Right ventricle myocardium inferior (tissue), 1 donor: ENCODE data around the gene PPP2R3B. TPM values are rescaled to one million over a fixed set of nuclear protein-coding genes. Genes with fewer than 3 reads are reported as not detected.
"Not testable (repeated sequence)": the region's sequence is repeated elsewhere in the genome, so short reads cannot be mapped to it uniquely, and the experiment has no call there.

ENCODE experiments used
- ATAC-seq: fragments of 200-7000 bp; cut with Tn5 transposase; one replicate; pipeline ENCODE4 v1.9.1; 2020; ENCODE audit warnings: mild to moderate bottlenecking, moderate library complexity
- DNase-seq: peaks from one replicate; pipeline ENCODE4 v3.0.0; 2021; ENCODE audit errors: missing footprints
- intact Hi-C: fragments of 100-400 bp; cut with DNase I; formaldehyde crosslinking; loops from one replicate; pipeline ENCODE4 v1.11.0; 2022
- total RNA-seq: library from RNA; stranded (reverse); fragmentation: NEBNext Ultra II Directional; extraction: Animal tissue kit (Norgen Biotek cat#: 25700); gene quantifications from one replicate; pipeline ENCODE4 v1.2.1, GENCODE V29; 2021
- donor health status: DM: no; HTN: yes; CAD: no; lungs with severe emphysema.

PPP2R3B gene
- total RNA-seq, 1 donor from 2014 or later = 164 TPM

- no peak for ATAC-seq
- intact Hi-C loops = loop anchor here (2.0 to 5.0 kb wide), 3 partner anchors 51 to 95 kb away; partner anchors contain the start of gene PPP2R3B
- DNase-seq = no peak
These were observed 69.2 kb downstream of the PPP2R3B start for GRCh38 chrX:317424-318067.

GRCh38 chrX:316351-317325 lies 70.1 kb downstream of the PPP2R3B start:
- intact Hi-C loops = loop anchor here (5.0 kb wide), 2 partner anchors 71 to 96 kb away; partner anchors contain the start of gene PPP2R3B
- peak; percentile 52 for DNase-seq

DNA sequence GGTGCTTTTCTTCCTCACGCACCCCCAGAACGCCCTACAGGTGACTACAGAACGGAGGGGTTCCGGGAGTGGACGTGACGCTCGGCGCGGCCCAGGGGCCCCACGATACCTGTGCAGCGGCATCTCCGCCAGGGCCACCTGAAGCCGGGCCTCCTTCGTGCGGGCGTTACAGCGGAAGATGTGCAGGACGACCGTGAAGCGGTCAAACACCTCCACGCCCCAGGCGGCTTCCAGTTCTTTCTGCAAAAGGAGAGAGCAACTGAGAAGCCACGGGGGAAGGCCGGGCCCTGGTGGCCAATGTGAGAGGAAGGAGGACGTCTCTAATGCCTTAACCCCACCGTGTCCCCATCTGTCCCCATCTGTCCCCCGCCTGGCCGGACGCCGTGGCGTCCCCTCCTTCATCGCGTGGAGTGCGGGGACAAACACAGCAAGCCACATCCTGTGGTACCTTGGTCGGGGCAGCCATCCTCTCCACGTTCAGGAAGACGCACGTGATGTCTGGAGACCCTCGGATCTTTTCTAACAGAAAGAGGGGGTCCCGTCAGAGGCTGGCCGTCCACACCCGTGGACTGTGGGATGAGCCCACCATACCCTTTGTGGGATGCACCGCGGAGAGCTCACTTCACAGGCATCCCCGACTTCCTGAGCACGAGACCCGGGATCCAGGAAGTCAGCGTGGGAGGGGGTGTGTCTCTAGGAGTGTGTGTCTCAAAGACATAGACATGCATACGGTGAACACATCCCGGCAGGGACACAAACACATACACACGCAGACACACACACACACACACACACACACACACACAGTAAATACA lies 71.7 kb downstream of the PPP2R3B start:
- peak; percentile 59 for DNase-seq
- ATAC-seq = no peak
- intact Hi-C loops = loop anchor here (5.0 kb wide), 2 partner anchors 72 to 97 kb away; partner anchors contain the start of gene PPP2R3B

More at GRCh38 chrX:316351-317325, 70.1 kb downstream of the PPP2R3B start:
- ATAC-seq = no peak

DNA sequence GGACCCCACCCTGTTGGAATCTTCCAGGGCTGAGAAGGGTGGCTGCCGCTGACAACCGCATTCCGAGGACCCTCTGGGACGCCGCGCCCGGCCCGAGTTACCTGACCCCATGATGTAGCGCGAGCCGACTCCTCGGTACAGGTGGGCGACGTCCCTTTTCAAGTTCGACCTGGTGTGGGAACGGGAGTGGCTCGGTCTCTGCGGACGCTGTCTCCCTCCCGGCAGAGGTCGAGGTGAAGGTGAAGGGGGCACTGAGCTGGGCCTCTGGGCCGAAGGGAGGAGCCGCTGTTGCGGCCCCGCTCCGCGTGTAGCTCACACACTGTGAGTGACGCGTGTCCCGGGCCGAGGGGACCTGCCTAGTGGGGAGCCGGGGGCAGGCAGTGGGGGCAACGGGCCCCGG lies 72.7 kb downstream of the PPP2R3B start:
- intact Hi-C loops = no loop called here
- ATAC-seq = no peak
- DNase-seq = peak; percentile 59

- peak; percentile 32 for DNase-seq
- intact Hi-C loops = no loop called here
These were observed 73.2 kb downstream of the PPP2R3B start for GRCh38 chrX:313546-313945.

DNA sequence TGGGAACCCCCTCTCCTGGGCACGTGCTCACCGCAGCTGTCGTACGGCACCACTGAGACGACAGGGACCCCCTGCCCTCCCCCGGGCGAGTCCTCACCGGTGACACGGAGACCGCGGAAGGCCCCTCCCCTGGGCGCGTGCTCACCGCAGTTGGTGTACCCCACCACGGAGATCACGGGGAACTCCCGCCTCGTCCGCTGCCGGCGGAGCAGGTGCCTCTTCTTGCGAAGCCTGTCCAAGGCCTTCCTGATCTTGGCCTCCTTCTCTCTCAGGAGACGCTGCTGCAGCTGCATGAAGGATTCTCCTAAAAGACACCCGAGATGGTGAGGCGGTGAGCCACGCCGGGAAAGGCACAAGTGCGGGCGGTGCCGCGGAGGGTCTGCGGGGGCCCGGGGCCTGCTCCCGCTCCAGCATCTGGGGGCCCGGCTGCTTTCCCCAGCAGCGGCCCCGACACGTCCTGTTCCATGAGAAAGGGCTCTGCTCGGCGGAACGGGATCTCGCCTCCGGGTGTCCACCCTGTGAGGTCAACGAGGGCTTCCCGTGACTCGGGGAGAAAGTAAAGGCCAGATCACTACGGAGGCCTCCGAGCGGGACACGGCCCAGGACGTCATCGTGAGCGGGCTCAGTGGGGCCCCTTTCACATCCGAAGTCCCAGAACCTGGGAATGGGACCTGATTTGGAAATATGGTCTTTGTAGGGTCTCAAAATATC lies 73.9 kb downstream of the PPP2R3B start:
- intact Hi-C loops = no loop called here
- ATAC-seq = no peak
- peak; percentile 61 for DNase-seq

More at GRCh38 chrX:313546-313945, 73.2 kb downstream of the PPP2R3B start:
- ATAC-seq = no peak

DNA sequence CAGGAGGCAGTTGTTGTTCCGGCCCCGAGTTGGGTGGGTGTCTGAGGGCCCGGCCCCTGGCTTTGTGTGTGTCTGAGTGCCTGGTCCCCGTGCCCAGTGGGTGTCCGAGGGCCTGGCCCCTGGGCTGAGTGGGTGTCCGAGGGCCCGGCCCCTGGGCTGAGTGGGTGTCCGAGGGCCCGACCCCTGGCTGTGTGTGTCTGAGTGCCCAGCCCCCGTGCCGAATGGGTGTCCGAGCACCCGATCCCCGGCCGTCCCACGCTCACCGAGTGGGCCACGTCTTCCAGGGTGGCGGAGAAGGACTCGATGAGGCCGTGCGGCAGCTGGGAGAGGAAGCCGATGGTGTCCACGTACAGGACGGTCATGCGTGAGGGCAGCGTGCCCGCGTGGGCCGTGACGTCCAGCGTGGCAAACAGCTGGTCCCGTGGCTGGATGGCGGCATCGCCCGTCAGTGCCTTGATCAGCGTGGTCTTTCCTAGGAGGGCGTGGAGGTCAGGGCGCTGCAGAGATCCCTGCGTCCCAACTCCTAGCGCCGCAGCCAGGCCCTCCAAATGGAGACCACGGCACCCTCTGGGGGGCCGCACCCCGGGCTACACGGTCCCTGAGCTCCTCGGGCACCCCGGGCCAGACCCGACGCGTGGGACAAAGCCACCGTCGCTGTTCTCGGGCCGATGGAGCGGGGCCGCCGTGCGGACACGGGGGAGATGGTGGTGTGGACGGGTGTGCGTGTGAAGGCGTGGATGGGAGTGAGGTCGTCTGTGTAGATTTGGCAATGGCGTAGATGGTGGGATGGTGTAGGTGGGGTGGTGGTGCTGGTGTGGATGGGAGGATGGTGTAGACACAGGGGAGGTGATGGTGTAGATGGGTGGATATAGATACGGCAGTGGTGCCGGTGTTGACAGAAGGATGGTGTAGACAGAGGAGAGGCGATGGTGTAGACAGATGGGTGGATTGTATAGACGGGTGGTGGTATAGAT lies 75.3 kb downstream of the PPP2R3B start:
- ATAC-seq = no peak
- DNase-seq = peak; percentile 5
- intact Hi-C loops = no loop called here

DNA sequence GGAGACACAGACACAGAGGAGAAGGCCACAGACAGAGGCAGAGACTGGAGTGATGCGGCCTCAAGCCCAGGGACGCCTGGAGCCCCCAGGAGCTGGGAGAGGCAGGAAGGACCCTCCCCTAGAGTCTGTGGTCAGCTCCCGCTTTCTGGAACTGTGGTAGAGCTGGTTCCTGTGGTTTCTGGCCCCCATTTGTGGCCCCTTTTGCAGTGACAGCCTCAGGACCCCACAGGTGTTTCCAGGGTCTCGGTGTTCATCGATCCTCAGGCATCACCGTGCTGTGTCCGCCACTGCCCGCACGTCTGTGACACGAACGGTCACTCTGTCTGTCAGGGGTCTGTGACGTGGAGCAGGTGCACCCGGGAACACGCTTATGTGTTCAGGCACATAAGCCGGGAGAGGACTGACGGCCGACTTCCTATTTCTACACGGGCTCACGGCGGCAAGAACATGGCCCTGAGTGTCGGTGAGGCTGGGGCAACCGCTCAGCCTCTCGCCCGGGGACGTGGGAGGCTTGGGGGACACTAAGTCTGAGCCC lies 76.0 kb downstream of the PPP2R3B start:
- DNase-seq = no peak
- intact Hi-C loops = no loop called here
- ATAC-seq = no peak

DNA sequence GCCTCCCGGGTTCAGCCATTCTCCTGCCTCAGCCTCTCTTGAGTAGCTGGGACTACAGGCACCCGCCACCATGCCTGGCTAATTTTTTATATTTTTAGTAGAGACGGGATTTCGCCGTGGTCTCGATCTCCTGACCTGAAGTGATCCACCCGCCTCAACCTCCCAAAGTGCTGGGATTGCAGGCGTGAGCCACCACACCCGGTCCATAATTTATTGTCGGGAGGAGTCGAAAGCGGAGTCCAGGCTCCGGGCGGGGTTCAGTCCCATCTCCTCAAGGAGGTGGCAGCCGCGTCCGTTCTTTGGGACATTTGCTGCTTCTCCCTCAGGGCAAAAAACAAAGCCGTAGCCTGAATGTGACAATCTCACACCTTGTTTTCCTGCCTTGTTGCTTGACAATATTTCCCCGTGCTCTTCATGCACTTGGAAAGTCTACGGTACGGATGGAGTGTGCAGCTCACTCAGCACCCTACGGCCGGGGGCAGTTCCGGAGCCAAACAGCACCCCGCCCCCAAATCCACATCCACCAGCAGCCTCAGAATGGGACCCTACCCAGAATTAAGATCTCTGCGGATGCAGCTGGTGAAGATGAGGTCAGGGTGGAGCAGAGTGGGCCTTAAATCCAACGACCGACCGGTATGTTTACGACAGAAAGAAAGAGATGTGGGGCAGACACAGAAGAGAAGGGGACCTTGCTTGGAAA lies 77.7 kb downstream of the PPP2R3B start:
- ATAC-seq = no peak
- intact Hi-C loops = no loop called here
- no peak for DNase-seq

GRCh38 chrX:307261-308111 lies 79.2 kb downstream of the PPP2R3B start:
- intact Hi-C loops = no loop called here
- ATAC-seq (no peak), DNase-seq (no peak)

- intact Hi-C loops, DNase-seq, ATAC-seq: not testable (repeated sequence)
These were observed 80.0 kb downstream of the PPP2R3B start for GRCh38 chrX:306614-307251.

GRCh38 chrX:305781-306613 lies 80.7 kb downstream of the PPP2R3B start:
- DNase-seq, intact Hi-C loops, ATAC-seq: not testable (repeated sequence)

DNA sequence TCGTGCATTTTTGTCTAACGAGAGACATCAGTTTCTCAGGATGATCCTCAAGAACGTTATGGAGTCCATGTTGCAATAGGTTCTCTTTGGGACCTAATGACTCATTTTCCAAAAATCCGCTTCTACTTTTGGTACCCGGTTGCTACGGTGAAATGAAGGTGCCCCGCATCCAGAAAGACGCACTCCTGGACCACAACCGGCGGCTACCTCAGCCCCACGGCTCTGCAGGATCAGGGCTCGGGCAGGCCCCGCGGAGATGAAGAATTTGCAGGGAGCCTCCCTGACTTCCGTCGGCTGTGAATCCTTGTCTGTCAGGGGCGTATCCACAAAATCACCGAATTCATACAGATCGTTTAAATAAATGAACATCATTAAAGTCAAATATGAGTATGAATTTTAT lies 83.7 kb downstream of the PPP2R3B start:
- ATAC-seq (no peak), DNase-seq (no peak)
- intact Hi-C loops = no loop called here

DNA sequence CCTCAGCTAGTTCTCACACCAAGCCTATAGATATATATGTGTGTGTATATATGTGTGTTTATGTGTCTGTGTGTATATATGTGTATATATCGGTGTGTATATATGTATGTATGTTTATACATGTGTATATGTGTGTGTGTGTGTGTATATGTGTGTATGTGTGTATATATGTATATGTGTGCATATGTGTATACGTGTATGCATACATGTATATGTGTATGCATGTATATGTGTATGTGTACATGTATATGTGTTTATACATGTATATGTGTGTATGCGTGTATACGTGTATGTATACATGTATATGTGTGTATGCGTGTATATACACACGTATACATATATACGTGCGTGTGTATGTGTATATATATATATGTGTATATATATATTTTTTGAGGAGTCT lies 86.4 kb downstream of the PPP2R3B start:
- DNase-seq (no peak), ATAC-seq (no peak)
- intact Hi-C loops = no loop called here
